GM12878 (cell line): ENCODE results near the gene CELF6. TPM values are rescaled to one million over a fixed set of nuclear protein-coding genes. Genes with fewer than 3 reads are reported as not detected.

ENCODE experiments used
- ATAC-seq: fragments of 200-7000 bp; cut with Tn5 transposase; 3 replicates; pipeline ENCODE4 v1.9.1; 2020; ENCODE audit warnings: mild to moderate bottlenecking, moderate library complexity
- BruUV-seq: library from RNA; stranded (reverse); fragments of 400-500 nt; replicated peaks from 2 replicates; lab custom pipeline; 2021; lab: Mats Ljungman, UMichigan
- CTCF ChIA-PET: fragments of 300-600 bp; sonication (Branson Sonifier 250); formaldehyde crosslinking; extraction: SDS; loops from one replicate; lab custom pipeline; 2021; ENCODE audit warnings: inconsistent platforms; lab: Yijun Ruan, JAX
- POLR2A ChIA-PET: fragments of 350-600 bp; formaldehyde crosslinking; extraction: SDS; loops from one replicate; lab custom pipeline; 2021; ENCODE audit warnings: inconsistent platforms; lab: Charles Lee
- RAD21 ChIA-PET: fragments of 300-600 bp; sonication (Branson Sonifier 250); formaldehyde crosslinking; loops from one replicate; lab custom pipeline; 2023; ENCODE audit warnings: antibody characterized with exemption; ENCODE audit not compliant: unreplicated experiment; lab: Charles Lee
- SMC1A ChIA-PET: fragments of 300-600 bp; sonication (Branson Sonifier 250); formaldehyde crosslinking; loops from one replicate; lab custom pipeline; 2023; ENCODE audit not compliant: unreplicated experiment, uncharacterized antibody; lab: Charles Lee
- DNase-seq: peaks from one replicate; pipeline ENCODE4 v3.0.0-alpha.2; 2011; ENCODE audit warnings: low read depth, low spot score
- FAIRE-seq: peaks from 3 replicates; lab custom pipeline; 2011; peaks lifted over from hg19 to GRCh38; lab: Jason Lieb, UNC
- H2AFZ ChIP-seq: 2 replicates; pipeline ENCODE4 v1.6.0; 2011; ENCODE audit warnings: low read depth, low read length, control low read depth; ENCODE audit not compliant: control insufficient read depth
- H3K27ac ChIP-seq: 2 replicates; pipeline ENCODE4 v1.5.1; 2011; ENCODE audit warnings: control low read depth; ENCODE audit not compliant: control insufficient read depth, insufficient read depth
- H3K27me3 ChIP-seq, 2 experiments: replicated peaks in 1 of 2; 2 replicates each; pipeline versions ENCODE4 v1.6.0 to v1.6.1; 2011; ENCODE audit warnings: low read length in 1 of 2; ENCODE audit not compliant: control insufficient read depth in 2 of 2, insufficient read depth in 2 of 2
- H3K36me3 ChIP-seq, 2 experiments: 2 replicates each; pipeline ENCODE4 v1.5.1; 2011; ENCODE audit warnings: low read length in 1 of 2; ENCODE audit not compliant: control insufficient read depth in 2 of 2, insufficient read depth in 2 of 2
- H3K4me1 ChIP-seq: 2 replicates; pipeline ENCODE4 v1.6.1; 2011; ENCODE audit warnings: mild to moderate bottlenecking, low read length, moderate library complexity, mixed read lengths; ENCODE audit not compliant: control insufficient read depth, insufficient read depth
- H3K4me2 ChIP-seq: 2 replicates; pipeline ENCODE4 v1.6.0; 2011; ENCODE audit warnings: control low read depth; ENCODE audit not compliant: control insufficient read depth, insufficient read depth
- H3K4me3 ChIP-seq: fragments of 200-600 bp; sonication (generic); 2 replicates; pipeline ENCODE4 v1.5.1; 2016
- H3K79me2 ChIP-seq: 2 replicates; pipeline ENCODE4 v1.6.0; 2011; ENCODE audit warnings: low read length; ENCODE audit not compliant: control insufficient read depth, insufficient read depth
- H3K9ac ChIP-seq: 2 replicates; pipeline ENCODE4 v1.8.0; 2011; ENCODE audit warnings: low read length, control low read depth, mixed read lengths; ENCODE audit not compliant: control insufficient read depth, insufficient read depth
- H3K9me3 ChIP-seq: replicated peaks from 3 replicates; pipeline ENCODE4 v1.5.1; 2011; ENCODE audit warnings: mild to moderate bottlenecking, low read length; ENCODE audit not compliant: control insufficient read depth, insufficient read depth
- H4K20me1 ChIP-seq: 2 replicates; pipeline ENCODE4 v1.6.0; 2011; ENCODE audit not compliant: control insufficient read depth, insufficient read depth
- EGR1 ChIP-seq, 2 experiments: IDR thresholded peaks; 1 replicate in 1 of 2; 2 replicates in 1 of 2; pipeline ENCODE4 v1.6.1; 2011 to 2012; ENCODE audit warnings: low read depth in 2 of 2, low read length in 2 of 2, borderline replicate concordance in 1 of 2, mild to moderate bottlenecking in 1 of 2, moderate library complexity in 1 of 2
- ETV6 ChIP-seq, 2 experiments: fragments of 450-650 bp in 1 of 2; IDR thresholded peaks in 1 of 2; conservative IDR thresholded peaks in 1 of 2; 2 replicates each; pipeline ENCODE4 v1.6.1; 2014; ENCODE audit warnings: antibody characterized with exemption in 1 of 2, borderline replicate concordance in 1 of 2, low read depth in 1 of 2, mild to moderate bottlenecking in 1 of 2, moderate library complexity in 1 of 2
- HDAC2 ChIP-seq: fragments of 200-600 bp; sonication (generic); IDR thresholded peaks from 2 replicates; pipeline ENCODE4 v1.6.1; 2017
- KDM1A ChIP-seq: fragments of 200-600 bp; sonication (generic); IDR thresholded peaks from 2 replicates; pipeline ENCODE4 v1.6.1; 2016; ENCODE audit warnings: borderline replicate concordance
- MAX ChIP-seq: IDR thresholded peaks from 2 replicates; pipeline ENCODE4 v1.6.1; 2012; ENCODE audit warnings: low read depth, low read length, improper control_type of control experiment
- SIN3A ChIP-seq: IDR thresholded peaks from 2 replicates; pipeline ENCODE4 v1.6.1; 2012; ENCODE audit warnings: low read depth, low read length, improper control_type of control experiment
- SIX5 ChIP-seq: IDR thresholded peaks from 2 replicates; pipeline ENCODE4 v1.6.1; 2011; ENCODE audit warnings: mild to moderate bottlenecking, low read depth, low read length, moderate library complexity; ENCODE audit not compliant: severe bottlenecking
- SREBF1 ChIP-seq: IDR thresholded peaks from 2 replicates; pipeline ENCODE4 v1.6.1; 2012; ENCODE audit warnings: mild to moderate bottlenecking, low read length
- SUZ12 ChIP-seq: fragments of 200-600 bp; sonication (generic); IDR thresholded peaks from one replicate; pipeline ENCODE4 v1.6.1; 2018; ENCODE audit warnings: antibody characterized with exemption, mild to moderate bottlenecking; ENCODE audit not compliant: unreplicated experiment
- YBX1 ChIP-seq: fragments of 450-650 bp; IDR thresholded peaks from 2 replicates; pipeline ENCODE4 v1.6.1; 2016; ENCODE audit warnings: antibody characterized with exemption
- WGBS: methylation state at CpG from one replicate; pipeline ENCODE4 v1.1.6; 2016; ENCODE audit warnings: low lambda C conversion rate; ENCODE audit not compliant: insufficient replicate concordance, insufficient coverage; ENCODE audit errors: missing lambda C conversion rate; 5-methylcytosine and 5-hydroxymethylcytosine counted together
- in situ Hi-C: fragments of 300-500 bp; cut with MboI; formaldehyde crosslinking; loops from 9 replicates; pipeline ENCODE4 v1.14.3; 2018; ENCODE audit warnings: mixed read lengths
- intact Hi-C: fragments of 100-400 bp; cut with micrococcal nuclease; formaldehyde crosslinking; loops from one replicate; pipeline ENCODE4 v1.14.2; 2022; ENCODE audit not compliant: unreplicated experiment
- polyA plus RNA-seq, 11 experiments: library from polyadenylated mRNA; depleted of rRNA in 4 of 11; unstranded in 6 of 11; stranded (reverse) in 5 of 11; fragments of >200 nt; fragmentation: Nextera tagmentation in 4 of 11; fragmentation: Illumina TruSeq in 1 of 11; extraction: Ambion mirVana in 4 of 11; extraction: Trizol in 1 of 11; gene quantifications; 1 replicate in 1 of 11; 2 replicates in 10 of 11; pipeline versions ENCODE4 v1.2.1 to v1.2.3, GENCODE V29; 2011 to 2016; ENCODE audit warnings: inconsistent platforms in 2 of 11, missing spikeins in 2 of 11, low read depth in 1 of 11
- total RNA-seq, 4 experiments: library from RNA; depleted of rRNA in 3 of 4; stranded (reverse); fragments of >200 nt in 3 of 4; fragmentation: Illumina TruSeq in 1 of 4; extraction: Trizol in 1 of 4; gene quantifications; 2 replicates each; pipeline versions ENCODE4 v1.2.1 to v1.2.3, GENCODE V29; 2013 to 2021
- TF ChIP-seq, protein P1 (sequence below): fragments of 450-650 bp; IDR thresholded peaks from 2 replicates; pipeline ENCODE4 v1.6.1; 2018; ENCODE audit warnings: mild to moderate bottlenecking, low read depth, moderate library complexity; ENCODE audit not compliant: partially characterized antibody

The CELF6 gene
- total and polyA plus RNA-seq, 10 of the 15 experiments (the other 5 are each of a cell fraction or from before 2014, with no cell fraction given): 0.06 to 0.54 (median 0.23) TPM; not detected in 1

GRCh38 chr15:72340366-72340765, 20.4 kb upstream of the CELF6 start:
- Histone ChIP-seq H4K20me1 (no peaks in the 10 kb centered on the region), H3K79me2 (no peaks in the 10 kb centered on the region), H3K27me3 (no peaks in the 10 kb centered on the region), H3K9ac (no peak overlapping the region), H3K9me3 (no peaks in the 10 kb centered on the region), H3K4me2 (no peak overlapping the region), H3K4me1 (no peaks in the 10 kb centered on the region), H3K36me3 (peaks cover 5% of the 10 kb centered on the region in 2 experiments; a peak in 2 of 4 replicates), H3K27ac (no peak overlapping the region), H2AFZ (no peak overlapping the region), H3K4me3 (no peak overlapping the region)
- intact Hi-C loops: no loop called here
- SMC1A ChIA-PET: interaction anchor here (2.1 kb wide), 1 partner anchor 13 kb away, joined by 5 read pairs; no protein-coding TSS in a partner anchor
- DNase-seq (no peak), FAIRE-seq (no peak), ATAC-seq (no peak)
- TF ChIP-seq, protein P1, sequence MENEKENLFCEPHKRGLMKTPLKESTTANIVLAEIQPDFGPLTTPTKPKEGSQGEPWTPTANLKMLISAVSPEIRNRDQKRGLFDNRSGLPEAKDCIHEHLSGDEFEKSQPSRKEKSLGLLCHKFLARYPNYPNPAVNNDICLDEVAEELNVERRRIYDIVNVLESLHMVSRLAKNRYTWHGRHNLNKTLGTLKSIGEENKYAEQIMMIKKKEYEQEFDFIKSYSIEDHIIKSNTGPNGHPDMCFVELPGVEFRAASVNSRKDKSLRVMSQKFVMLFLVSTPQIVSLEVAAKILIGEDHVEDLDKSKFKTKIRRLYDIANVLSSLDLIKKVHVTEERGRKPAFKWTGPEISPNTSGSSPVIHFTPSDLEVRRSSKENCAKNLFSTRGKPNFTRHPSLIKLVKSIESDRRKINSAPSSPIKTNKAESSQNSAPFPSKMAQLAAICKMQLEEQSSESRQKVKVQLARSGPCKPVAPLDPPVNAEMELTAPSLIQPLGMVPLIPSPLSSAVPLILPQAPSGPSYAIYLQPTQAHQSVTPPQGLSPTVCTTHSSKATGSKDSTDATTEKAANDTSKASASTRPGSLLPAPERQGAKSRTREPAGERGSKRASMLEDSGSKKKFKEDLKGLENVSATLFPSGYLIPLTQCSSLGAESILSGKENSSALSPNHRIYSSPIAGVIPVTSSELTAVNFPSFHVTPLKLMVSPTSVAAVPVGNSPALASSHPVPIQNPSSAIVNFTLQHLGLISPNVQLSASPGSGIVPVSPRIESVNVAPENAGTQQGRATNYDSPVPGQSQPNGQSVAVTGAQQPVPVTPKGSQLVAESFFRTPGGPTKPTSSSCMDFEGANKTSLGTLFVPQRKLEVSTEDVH: no peak
- TF ChIP-seq EGR1 (IDR thresholded peaks at IDR 0.05; ENCODE audit: borderline replicate concordance in 1 of 2, low read depth in 2 of 2, low read length in 2 of 2) (no peak), MAX (no peak), YBX1 (no peak), HDAC2 (no peak), SIN3A (no peak), SUZ12 (no peak), SREBF1 (no peak), KDM1A (no peak), SIX5 (no peak), ETV6 (conservative IDR thresholded peaks at IDR 0.05 in 1 of 2, IDR thresholded peaks at IDR 0.05 in 1 of 2; ENCODE audit: borderline replicate concordance in 1 of 2, low read depth in 1 of 2) (no peak)
- CTCF ChIA-PET: interaction anchor here (0.8 to 1.7 kb wide), 2 partner anchors 28 to 114 kb away, joined by 3 read pairs; no protein-coding TSS in a partner anchor
- POLR2A ChIA-PET: no interaction called here
- in situ Hi-C loops: no loop called here
- BruUV-seq: no TSS peak
- RAD21 ChIA-PET: no interaction called here
- 100% methylated on average over 1 of the region's 1 CpG for WGBS
